Cardiac muscle cell (in vitro differentiated cells and primary cell): ENCODE data around the gene RNU2-63P. TPM values are rescaled to one million over a fixed set of nuclear protein-coding genes. Genes with fewer than 3 reads are reported as not detected.
"Not testable (repeated sequence)": the region's sequence is repeated elsewhere in the genome, so short reads cannot be mapped to it uniquely, and the experiment has no call there.

ENCODE experiments used
- DNase-seq, 2 donors: peaks; one replicate each; pipeline versions ENCODE4 v3.0.0 to v3.0.0-alpha.2; 2010 to 2017; ENCODE audit warnings: low read depth in 1 of 2, low spot score in 1 of 2
- H3K27ac ChIP-seq: fragments of 200-600 bp; sonication (generic); 2 replicates; pipeline ENCODE4 v1.5.1; 2016
- H3K27me3 ChIP-seq: fragments of 200-600 bp; sonication (generic); 2 replicates; pipeline ENCODE4 v1.6.0; 2016; ENCODE audit warnings: control low read depth
- H3K36me3 ChIP-seq: fragments of 200-600 bp; sonication (generic); 2 replicates; pipeline ENCODE4 v1.5.1; 2016; ENCODE audit warnings: control low read depth
- H3K4me1 ChIP-seq: fragments of 200-600 bp; sonication (generic); 2 replicates; pipeline ENCODE4 v1.8.1; 2017; ENCODE audit warnings: low read depth, mild to moderate bottlenecking, mixed run types
- H3K4me3 ChIP-seq: fragments of 200-600 bp; sonication (generic); 2 replicates; pipeline ENCODE4 v1.5.1; 2016; ENCODE audit warnings: mild to moderate bottlenecking
- H3K9me3 ChIP-seq: fragments of 200-600 bp; sonication (generic); 2 replicates; pipeline ENCODE4 v1.5.1; 2017; ENCODE audit warnings: low read depth, mild to moderate bottlenecking, control low read depth
- polyA plus RNA-seq: library from polyadenylated mRNA; unstranded; fragments of >200 nt; fragmentation: Nextera tagmentation; extraction: Ambion mirVana; gene quantifications from 2 replicates; pipeline ENCODE4 v1.2.1, GENCODE V29; 2016
- total RNA-seq: library from RNA; depleted of rRNA; stranded (reverse); fragments of >200 nt; gene quantifications from 2 replicates; pipeline ENCODE4 v1.2.3, GENCODE V29; 2016
- TF ChIP-seq, protein P1 (sequence below): IDR thresholded peaks from 2 replicates; pipeline ENCODE4 v1.5.1; 2012; ENCODE audit warnings: low read depth, mild to moderate bottlenecking, low read length

Gene RNU2-63P
- total and polyA plus RNA-seq, 2 experiments from 2014 or later = not detected

DNA sequence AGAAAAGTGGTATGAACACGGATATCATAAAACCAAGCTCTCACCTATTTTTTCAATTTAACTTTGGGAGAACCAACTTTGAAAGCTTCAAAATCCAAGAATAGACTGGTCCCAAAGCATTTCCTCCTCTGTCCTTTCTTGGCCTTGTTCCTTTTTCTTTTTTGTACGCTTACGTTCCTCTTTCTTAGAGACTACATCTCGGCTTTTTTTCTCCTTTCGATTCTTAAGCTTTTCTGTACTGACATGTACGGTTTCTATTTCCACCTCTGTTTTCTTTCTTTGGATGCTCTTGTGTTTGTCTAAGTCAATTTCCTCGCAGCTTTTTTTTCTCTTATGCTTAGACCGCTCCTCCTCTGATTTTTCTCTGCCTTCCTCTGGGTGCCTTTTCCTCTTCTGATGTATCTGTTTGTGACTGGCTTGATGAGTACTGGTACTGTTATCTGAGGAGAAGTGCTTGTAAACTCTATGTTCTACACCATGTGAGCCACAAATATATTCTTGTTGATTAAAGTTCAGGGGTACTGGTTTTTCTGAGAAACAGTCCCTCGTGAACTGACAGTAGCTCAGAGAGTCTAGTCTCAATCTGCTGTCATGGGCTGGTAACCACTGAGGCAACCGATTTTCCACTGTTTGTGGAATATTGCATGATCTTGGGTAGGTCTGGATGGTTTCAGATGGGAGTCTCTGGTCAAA is 11.5 kb upstream of the RNU2-63P start:
- no peak overlapping the region for H3K4me3 ChIP-seq
- TF ChIP-seq, protein P1, sequence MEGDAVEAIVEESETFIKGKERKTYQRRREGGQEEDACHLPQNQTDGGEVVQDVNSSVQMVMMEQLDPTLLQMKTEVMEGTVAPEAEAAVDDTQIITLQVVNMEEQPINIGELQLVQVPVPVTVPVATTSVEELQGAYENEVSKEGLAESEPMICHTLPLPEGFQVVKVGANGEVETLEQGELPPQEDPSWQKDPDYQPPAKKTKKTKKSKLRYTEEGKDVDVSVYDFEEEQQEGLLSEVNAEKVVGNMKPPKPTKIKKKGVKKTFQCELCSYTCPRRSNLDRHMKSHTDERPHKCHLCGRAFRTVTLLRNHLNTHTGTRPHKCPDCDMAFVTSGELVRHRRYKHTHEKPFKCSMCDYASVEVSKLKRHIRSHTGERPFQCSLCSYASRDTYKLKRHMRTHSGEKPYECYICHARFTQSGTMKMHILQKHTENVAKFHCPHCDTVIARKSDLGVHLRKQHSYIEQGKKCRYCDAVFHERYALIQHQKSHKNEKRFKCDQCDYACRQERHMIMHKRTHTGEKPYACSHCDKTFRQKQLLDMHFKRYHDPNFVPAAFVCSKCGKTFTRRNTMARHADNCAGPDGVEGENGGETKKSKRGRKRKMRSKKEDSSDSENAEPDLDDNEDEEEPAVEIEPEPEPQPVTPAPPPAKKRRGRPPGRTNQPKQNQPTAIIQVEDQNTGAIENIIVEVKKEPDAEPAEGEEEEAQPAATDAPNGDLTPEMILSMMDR = no peak
- DNase-seq = no peak

DNA sequence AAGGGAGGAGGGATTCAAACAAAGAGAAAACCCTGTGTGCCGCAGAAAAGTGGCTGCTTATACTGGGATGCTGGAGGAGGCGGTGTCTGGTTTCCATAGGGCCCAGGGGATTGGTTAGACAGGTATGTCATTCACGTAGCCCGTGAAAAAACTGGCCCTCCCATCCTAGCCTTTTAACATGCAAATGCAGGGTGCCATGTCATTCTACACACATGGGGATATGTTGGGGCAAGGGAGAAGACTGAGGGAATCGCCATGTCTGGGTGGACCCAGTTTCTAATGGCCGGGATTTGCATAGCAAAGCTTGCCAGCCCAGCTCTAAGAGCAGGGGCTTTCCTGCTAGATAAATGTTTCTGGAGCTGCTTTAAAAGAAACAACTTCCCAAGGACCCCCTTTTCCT is 8.2 kb upstream of the RNU2-63P start:
- Histone ChIP-seq H3K27me3 (no peaks in the 10 kb centered on the region), H3K4me1 (no peaks in the 10 kb centered on the region), H3K27ac (no peak overlapping the region), H3K4me3 (no peak overlapping the region), H3K36me3 (peaks cover 8% of the 10 kb centered on the region), H3K9me3 (no peaks in the 10 kb centered on the region)
- TF ChIP-seq, protein P1 = no peak
- DNase-seq = peak in 1 of 2 donors; percentile 45

More for the DNA sequence above, 11.5 kb upstream of the RNU2-63P start:
- peak overlapping the region; percentile 18 for H3K27ac ChIP-seq
- H3K36me3 ChIP-seq = peaks cover 22% of the 10 kb centered on the region
- no peaks in the 10 kb centered on the region for H3K4me1 ChIP-seq
- no peaks in the 10 kb centered on the region for H3K9me3 ChIP-seq
- H3K27me3 ChIP-seq = no peaks in the 10 kb centered on the region

DNA sequence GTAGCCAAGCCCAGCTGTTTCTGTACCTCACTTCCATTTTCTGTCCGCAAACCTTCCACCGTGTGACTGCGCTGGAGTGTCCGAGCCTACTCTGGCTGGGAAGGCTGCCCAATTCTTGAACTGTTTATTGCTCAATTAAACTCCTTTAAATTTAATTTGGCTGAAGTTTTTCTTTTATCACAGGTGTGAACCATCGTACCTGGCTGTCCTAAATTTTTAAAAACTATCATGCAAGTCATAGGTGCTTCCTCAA is 6.2 kb upstream of the RNU2-63P start:
- Histone ChIP-seq H3K4me1 (no peaks in the 10 kb centered on the region), H3K4me3 (no peak overlapping the region), H3K27me3 (no peaks in the 10 kb centered on the region), H3K27ac (no peak overlapping the region), H3K36me3 (no peaks in the 10 kb centered on the region), H3K9me3 (no peaks in the 10 kb centered on the region)
- TF ChIP-seq, protein P1 = no peak
- no peak for DNase-seq

DNA sequence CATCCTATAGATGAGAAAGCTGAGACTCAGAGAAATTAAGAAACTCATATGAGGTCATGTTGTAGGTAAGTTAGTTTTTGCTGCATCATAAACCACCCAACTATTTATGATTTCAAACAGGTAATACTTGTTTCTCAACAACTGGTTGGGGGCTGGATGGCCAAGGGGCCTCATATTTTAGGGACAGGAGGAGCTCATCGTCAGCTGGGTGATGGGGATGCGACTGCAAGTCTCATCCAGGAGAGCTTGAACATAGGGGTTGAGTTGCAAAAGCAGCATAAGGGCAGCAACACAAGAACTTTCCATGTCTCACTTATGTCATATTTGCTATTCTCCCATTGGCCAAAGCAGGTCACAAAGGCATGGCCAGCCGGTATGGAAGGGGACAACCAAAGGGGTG is 3.6 kb upstream of the RNU2-63P start:
- Histone ChIP-seq H3K27ac (no peak overlapping the region), H3K27me3 (no peaks in the 10 kb centered on the region), H3K4me3 (no peak overlapping the region), H3K9me3 (no peaks in the 10 kb centered on the region), H3K4me1 (no peaks in the 10 kb centered on the region), H3K36me3 (no peaks in the 10 kb centered on the region)
- no peak for DNase-seq
- TF ChIP-seq, protein P1 = no peak

DNA sequence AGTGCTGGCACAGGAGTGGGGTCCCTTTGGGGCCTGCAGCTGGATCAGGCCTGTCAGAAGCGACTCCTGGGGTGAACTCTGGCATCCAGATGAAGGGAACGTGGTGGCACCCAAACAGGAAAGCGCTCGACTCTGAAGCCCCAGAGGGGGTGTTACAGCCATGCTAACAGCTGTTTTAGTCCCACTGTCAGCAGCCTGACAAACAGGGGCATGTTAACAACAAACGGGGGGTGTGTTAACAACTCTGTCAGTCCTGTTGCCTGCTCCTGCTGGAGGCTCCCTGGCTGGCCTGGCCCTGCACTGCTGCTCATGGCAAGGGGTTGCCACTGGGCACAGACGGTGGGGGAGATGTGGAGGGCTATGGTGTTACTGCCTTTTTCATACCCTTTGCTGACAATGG is 2.6 kb upstream of the RNU2-63P start:
- no peak overlapping the region for H3K4me3 ChIP-seq
- no peaks in the 10 kb centered on the region for H3K36me3 ChIP-seq
- H3K9me3 ChIP-seq = no peaks in the 10 kb centered on the region
- H3K27me3 ChIP-seq = no peaks in the 10 kb centered on the region
- no peak overlapping the region for H3K27ac ChIP-seq
- DNase-seq = no peak
- TF ChIP-seq, protein P1 = no peak
- no peaks in the 10 kb centered on the region for H3K4me1 ChIP-seq

DNA sequence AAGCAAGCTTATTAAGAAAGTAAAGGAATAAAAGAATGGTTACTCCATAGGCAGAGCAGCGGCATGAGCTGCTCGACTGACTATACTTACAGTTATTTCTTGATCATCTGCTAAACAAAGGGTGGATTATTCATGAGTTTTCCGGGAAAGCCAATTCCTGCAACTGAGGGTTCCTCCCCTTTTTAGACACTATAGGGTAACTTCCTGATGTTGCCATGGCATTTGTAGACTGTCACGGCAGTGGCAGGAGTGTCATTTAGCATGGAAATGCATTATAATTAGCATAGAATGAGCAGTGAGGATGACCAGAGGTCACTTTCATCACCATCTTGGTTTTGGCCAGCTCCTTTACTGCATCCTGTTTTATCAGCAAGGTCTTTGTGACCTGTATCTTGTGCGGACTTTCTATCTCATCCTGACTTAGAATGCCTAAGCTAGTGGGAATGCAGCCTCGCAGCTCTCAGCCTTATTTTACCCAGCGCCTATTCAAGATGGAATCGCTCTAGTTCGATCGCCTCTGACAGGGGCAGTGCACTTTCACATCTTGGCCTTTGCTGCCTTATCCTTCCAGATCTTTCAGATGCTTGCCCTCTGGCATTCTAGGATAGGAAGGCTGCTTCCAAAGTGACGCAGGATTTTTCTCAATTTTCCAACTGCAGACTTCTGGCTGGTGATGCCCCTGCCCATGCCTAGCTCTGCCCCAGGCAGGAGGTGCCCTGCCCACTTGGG is 1.9 kb upstream of the RNU2-63P start:
- not testable (repeated sequence) for H3K27ac ChIP-seq, H3K27me3 ChIP-seq, H3K4me1 ChIP-seq, H3K36me3 ChIP-seq, DNase-seq, H3K9me3 ChIP-seq, H3K4me3 ChIP-seq

DNA sequence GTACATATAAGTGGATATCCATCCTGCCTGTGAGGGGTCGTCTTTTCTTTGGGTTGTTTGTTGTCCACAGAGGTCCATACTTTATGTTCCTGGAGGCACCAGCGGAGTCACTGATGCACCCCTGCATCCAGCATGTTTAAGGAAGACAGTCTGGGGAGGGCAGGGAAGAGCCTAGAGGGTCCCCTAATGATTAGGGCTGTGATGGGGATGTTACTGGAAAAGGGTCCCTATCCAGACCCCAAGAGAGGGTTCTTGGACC is 1.4 kb upstream of the RNU2-63P start:
- not testable (repeated sequence) for H3K4me1 ChIP-seq, H3K27me3 ChIP-seq, H3K9me3 ChIP-seq, DNase-seq, H3K27ac ChIP-seq, H3K4me3 ChIP-seq, H3K36me3 ChIP-seq
